Type B pancreatic cell (in vitro differentiated cells): Measurements from ENCODE around the gene YPEL5. TPM values are rescaled to one million over a fixed set of nuclear protein-coding genes. Genes with fewer than 3 reads are reported as not detected.

Experiments
- DNase-seq: peaks from one replicate; pipeline ENCODE4 v3.0.0; 2021; ENCODE audit warnings: mixed read lengths; ENCODE audit not compliant: unreplicated experiment; ENCODE audit errors: extremely low spot score
- H3K27ac Mint-ChIP-seq: 2 replicates; pipeline ENCODE4 v1.8.0; 2021; ENCODE audit warnings: mild to moderate bottlenecking, mixed read lengths
- H3K27me3 Mint-ChIP-seq: 2 replicates; pipeline ENCODE4 v1.8.0; 2021; ENCODE audit warnings: mixed read lengths
- H3K36me3 Mint-ChIP-seq: 2 replicates; pipeline ENCODE4 v1.8.0; 2021; ENCODE audit warnings: mixed read lengths
- H3K4me1 Mint-ChIP-seq: one replicate; pipeline ENCODE4 v1.8.0; 2021; ENCODE audit warnings: mixed read lengths; ENCODE audit not compliant: unreplicated experiment
- H3K4me3 Mint-ChIP-seq: 2 replicates; pipeline ENCODE4 v1.8.0; 2021; ENCODE audit warnings: mild to moderate bottlenecking, mixed read lengths
- H3K9me3 Mint-ChIP-seq: 2 replicates; pipeline ENCODE4 v1.8.0; 2021; ENCODE audit warnings: mixed read lengths
- CTCF ChIP-seq: fragments of 200-600 bp; sonication (generic); conservative IDR thresholded peaks from 2 replicates; pipeline ENCODE4 v1.5.0; 2021; ENCODE audit warnings: antibody characterized with exemption, mild to moderate bottlenecking
- total RNA-seq: library from RNA; stranded (reverse); gene quantifications from 2 replicates; pipeline ENCODE4 v1.2.1, GENCODE V29; 2021; ENCODE audit warnings: low replicate concordance

Gene YPEL5
- total RNA-seq, 1 donor from 2014 or later, result 55.0 TPM

- Mint-ChIP-seq H3K4me3 (peak overlapping the region; percentile 83), H3K36me3 (peaks cover 17% of the 10 kb centered on the region), H3K27me3 (peaks cover 3% of the 10 kb centered on the region), H3K27ac (peak overlapping the region; percentile 82), H3K9me3 (no peaks in the 10 kb centered on the region), H3K4me1 (peaks cover 39% of the 10 kb centered on the region)
- no peak for TF ChIP-seq CTCF
- no peak for DNase-seq
These were observed 2.0 kb downstream of the YPEL5 start for GRCh38 chr2:30148850-30149249.

- H3K27me3 Mint-ChIP-seq, result no peaks in the 10 kb centered on the region
- H3K9me3 Mint-ChIP-seq, result no peaks in the 10 kb centered on the region
- peak overlapping the region; percentile 77 for H3K4me3 Mint-ChIP-seq
- DNase-seq, result no peak
- peaks cover 39% of the 10 kb centered on the region for H3K4me1 Mint-ChIP-seq
- H3K36me3 Mint-ChIP-seq, result peaks cover 21% of the 10 kb centered on the region
- TF ChIP-seq CTCF, result no peak
- peak overlapping the region; percentile 87 for H3K27ac Mint-ChIP-seq
These were observed 2.7 kb downstream of the YPEL5 start for GRCh38 chr2:30149513-30149912.

GRCh38 chr2:30149976-30150375 is 3.2 kb downstream of the YPEL5 start:
- Mint-ChIP-seq H3K27ac (peak overlapping the region; percentile 87), H3K36me3 (peaks cover 21% of the 10 kb centered on the region), H3K4me3 (peak overlapping the region; percentile 77), H3K27me3 (no peaks in the 10 kb centered on the region), H3K4me1 (peaks cover 39% of the 10 kb centered on the region), H3K9me3 (no peaks in the 10 kb centered on the region)
- no peak for TF ChIP-seq CTCF
- DNase-seq, result no peak

- no peak for DNase-seq
- Mint-ChIP-seq H3K36me3 (peaks cover 25% of the 10 kb centered on the region), H3K9me3 (no peaks in the 10 kb centered on the region), H3K27me3 (no peaks in the 10 kb centered on the region), H3K4me3 (peak overlapping the region; percentile 1), H3K27ac (peak overlapping the region; percentile 87), H3K4me1 (peaks cover 41% of the 10 kb centered on the region)
- TF ChIP-seq CTCF, result no peak
These were observed 4.0 kb downstream of the YPEL5 start for GRCh38 chr2:30150786-30151185.

- Mint-ChIP-seq H3K27me3 (no peaks in the 10 kb centered on the region), H3K4me1 (peaks cover 40% of the 10 kb centered on the region), H3K4me3 (no peak overlapping the region), H3K27ac (no peak overlapping the region), H3K9me3 (no peaks in the 10 kb centered on the region), H3K36me3 (peaks cover 36% of the 10 kb centered on the region)
- DNase-seq, result no peak
- no peak for TF ChIP-seq CTCF
These were observed 5.6 kb downstream of the YPEL5 start for GRCh38 chr2:30152385-30152784.

- no peak overlapping the region for H3K27ac Mint-ChIP-seq
- peaks cover 49% of the 10 kb centered on the region for H3K36me3 Mint-ChIP-seq
- TF ChIP-seq CTCF, result no peak
- H3K9me3 Mint-ChIP-seq, result no peaks in the 10 kb centered on the region
- no peaks in the 10 kb centered on the region for H3K27me3 Mint-ChIP-seq
- no peak overlapping the region for H3K4me3 Mint-ChIP-seq
- DNase-seq, result no peak
- H3K4me1 Mint-ChIP-seq, result peaks cover 21% of the 10 kb centered on the region
These were observed 8.4 kb downstream of the YPEL5 start for GRCh38 chr2:30155202-30155601.
